RWPE1 (cell line): ENCODE measurements around the gene DAZAP2.

Experiments
- CTCF ChIA-PET: fragments of 350-600 bp; sonication (Branson Sonifier 250); formaldehyde crosslinking; extraction: SDS; loops from one replicate; lab custom pipeline; 2021; lab: Yijun Ruan, JAX
- POLR2A ChIA-PET: fragments of 400-600 bp; formaldehyde crosslinking; extraction: SDS; loops from one replicate; lab custom pipeline; 2020; ENCODE audit warnings: antibody characterized with exemption; ENCODE audit not compliant: low non-redundant PET; lab: Yijun Ruan, JAX
- DNase-seq: peaks from one replicate; pipeline ENCODE4 v3.0.0; 2012; ENCODE audit warnings: low spot score
- H3K27ac ChIP-seq: fragments of 450-650 bp; 2 replicates; pipeline ENCODE4 v1.5.1; 2017
- CTCF ChIP-seq: fragments of 450-650 bp; conservative IDR thresholded peaks from 2 replicates; pipeline ENCODE4 v1.5.1; 2017; ENCODE audit warnings: low read depth, mild to moderate bottlenecking

DAZAP2 gene

GRCh38 chr12:51238510-51239334 lies at the start of gene DAZAP2:
DAZAP2 (plus strand) TSS chr12:51238826; CDS start chr12:51238908, 82 bp downstream.
- peak; percentile 24; the same call in 1 of the 2 replicates for TF ChIP-seq CTCF
- DNase-seq = peak; percentile 98
- H3K27ac ChIP-seq = peak within 1 kb of the TSS; percentile 97
- POLR2A ChIA-PET = interaction anchor here (0.5 to 1.7 kb wide), 6 partner anchors 20 to 646 kb away, joined by 3 to 8 read pairs (median 3); no protein-coding TSS in a partner anchor
- CTCF ChIA-PET = interaction anchor here (0.6 to 1.3 kb wide), 6 partner anchors 20 to 166 kb away, joined by 3 to 5 read pairs (median 3); partner anchors contain the start of gene CSRNP2

DNA sequence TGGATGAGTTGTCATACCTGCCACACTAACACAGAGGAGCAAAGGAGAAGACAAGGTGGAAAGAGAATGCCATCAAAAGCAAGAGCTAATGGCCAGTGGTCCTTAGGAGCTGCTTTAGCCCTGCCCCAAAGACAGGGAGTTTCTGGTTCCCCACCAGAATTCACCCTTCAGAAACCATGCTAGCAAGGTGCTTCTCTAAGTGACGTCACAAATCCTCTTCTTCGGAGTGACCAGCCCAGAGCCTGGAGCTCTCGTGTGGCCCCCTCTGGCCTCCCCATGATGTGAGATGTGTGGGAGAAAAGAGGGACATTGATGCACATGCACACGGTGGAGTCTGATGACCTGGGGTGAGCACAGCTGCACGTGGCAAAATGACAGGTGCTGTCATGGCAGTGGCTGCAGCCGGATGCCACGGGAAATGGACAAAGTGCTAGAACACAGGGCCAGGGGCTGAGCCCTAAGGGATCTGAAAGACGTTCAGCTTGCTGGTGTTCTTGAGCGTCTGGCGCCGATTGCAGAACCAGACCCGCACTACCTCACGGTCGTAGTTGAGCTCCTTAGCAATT lies 48.8 kb upstream of the DAZAP2 start:
- no peak overlapping the region for H3K27ac ChIP-seq
- TF ChIP-seq CTCF = no peak
- no peak for DNase-seq
- CTCF ChIA-PET = interaction anchor here (0.5 to 1.2 kb wide), 2 partner anchors 151 to 758 kb away, joined by 3 read pairs; no protein-coding TSS in a partner anchor
- POLR2A ChIA-PET = interaction anchor here (0.6 kb wide), 1 partner anchor 25 kb away, joined by 3 read pairs; no protein-coding TSS in a partner anchor

DNA sequence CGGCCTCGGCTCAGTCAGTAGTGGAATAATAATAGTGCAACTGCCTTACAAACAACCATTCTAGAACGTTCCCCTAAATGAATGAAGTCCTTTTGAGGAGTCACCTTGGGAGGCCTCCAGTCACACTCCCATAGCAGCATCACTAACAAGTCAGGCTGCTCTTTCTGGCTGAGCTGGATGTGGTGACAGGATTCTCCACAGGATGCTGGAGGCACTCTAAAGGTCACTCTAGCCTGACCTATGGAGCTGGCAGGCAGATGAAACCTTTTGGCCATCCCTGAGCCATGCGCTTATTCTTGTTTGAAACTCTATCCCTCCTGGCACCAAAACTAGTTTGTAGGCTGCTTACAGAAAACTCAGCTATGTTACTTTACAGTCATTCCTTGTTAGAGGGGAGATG lies 47.8 kb upstream of the DAZAP2 start:
- DNase-seq = no peak
- ChIA-PET POLR2A (interaction anchor here (0.6 kb wide), 1 partner anchor 26 kb away, joined by 3 read pairs; no protein-coding TSS in a partner anchor), CTCF (no interaction called here)
- no peak for TF ChIP-seq CTCF
- H3K27ac ChIP-seq = no peak overlapping the region

- no peak overlapping the region for H3K27ac ChIP-seq
Observed at GRCh38 chr12:51191516-51192283, 46.9 kb upstream of the DAZAP2 start.

DNA sequence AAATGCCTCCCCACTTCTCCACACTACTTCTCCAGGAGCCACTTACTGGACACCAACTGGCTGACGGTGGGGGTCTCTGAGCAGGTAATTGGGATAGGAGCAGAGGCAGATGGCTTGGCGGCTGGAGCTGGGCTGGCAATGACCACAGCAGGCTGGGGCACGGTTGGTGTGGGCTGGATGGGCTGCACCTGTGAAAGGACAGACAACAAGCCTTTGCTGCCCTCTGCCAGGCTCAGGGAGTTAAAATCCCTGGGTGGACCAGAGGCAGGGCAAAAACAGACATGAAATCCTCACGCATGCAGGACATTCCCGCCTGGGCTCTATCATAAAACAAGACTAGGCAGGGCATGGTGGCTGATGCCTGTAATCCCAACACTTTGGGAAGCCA lies 46.3 kb upstream of the DAZAP2 start:
- CTCF ChIA-PET = no interaction called here
- no peak for TF ChIP-seq CTCF
- H3K27ac ChIP-seq = no peak overlapping the region
- DNase-seq = no peak
- POLR2A ChIA-PET = no interaction called here

More at GRCh38 chr12:51191516-51192283, 46.9 kb upstream of the DAZAP2 start:
- no peak for DNase-seq
- ChIA-PET CTCF (no interaction called here), POLR2A (no interaction called here)
- no peak for TF ChIP-seq CTCF

- H3K27ac ChIP-seq = no peak overlapping the region
- CTCF ChIA-PET = no interaction called here
- no peak for TF ChIP-seq CTCF
- POLR2A ChIA-PET = no interaction called here
- DNase-seq = no peak
Observed at GRCh38 chr12:51195841-51196240, 42.8 kb upstream of the DAZAP2 start.
